ENCODE data around the gene SFXN4.
"Not testable (repeated sequence)": the region's sequence is repeated elsewhere in the genome, so short reads cannot be mapped to it uniquely, and the experiment has no call there.

SFXN4 gene

GRCh38 chr10:119107771-119108170 lies 57.7 kb downstream of the SFXN4 start:
- not testable (repeated sequence) for DNase-seq (ENCODE audit: low read depth, low spot score)

- DNase-seq (ENCODE audit: low read depth, low spot score), result not testable (repeated sequence)
These were observed 58.4 kb downstream of the SFXN4 start for GRCh38 chr10:119107106-119107505.

- not testable (repeated sequence) for DNase-seq (ENCODE audit: low read depth, low spot score)
These were observed 59.6 kb downstream of the SFXN4 start for GRCh38 chr10:119105899-119106298.

- no peak for DNase-seq (ENCODE audit: low read depth, low spot score)
These were observed 60.4 kb downstream of the SFXN4 start for GRCh38 chr10:119105155-119105554.

- DNase-seq (ENCODE audit: low read depth, low spot score), result no peak
These were observed 60.9 kb downstream of the SFXN4 start for GRCh38 chr10:119104654-119105015.

GRCh38 chr10:119103903-119104653 lies 61.4 kb downstream of the SFXN4 start, which contains the start of gene DENND10:
DENND10 (plus strand) TSS chr10:119104113; CDS start chr10:119104143, 30 bp downstream.
- DNase-seq (ENCODE audit: low read depth, low spot score), result no peak

GRCh38 chr10:119103241-119103902 lies 62.1 kb downstream of the SFXN4 start:
- no peak for DNase-seq (ENCODE audit: low read depth, low spot score)

GRCh38 chr10:119101366-119102098 lies 64.0 kb downstream of the SFXN4 start:
- DNase-seq (ENCODE audit: low read depth, low spot score), result no peak

GRCh38 chr10:119100434-119101238 lies 64.9 kb downstream of the SFXN4 start:
- no peak for DNase-seq (ENCODE audit: low read depth, low spot score)

- no peak for DNase-seq (ENCODE audit: low read depth, low spot score)
These were observed 66.9 kb downstream of the SFXN4 start for GRCh38 chr10:119098576-119098975.

- DNase-seq (ENCODE audit: low read depth, low spot score), result not testable (repeated sequence)
These were observed 68.7 kb downstream of the SFXN4 start for GRCh38 chr10:119096641-119097415.

GRCh38 chr10:119095640-119096039 lies 69.9 kb downstream of the SFXN4 start:
- no peak for DNase-seq (ENCODE audit: low read depth, low spot score)

GRCh38 chr10:119090968-119091367 lies 74.5 kb downstream of the SFXN4 start:
- no peak for DNase-seq (ENCODE audit: low read depth, low spot score)

Data from brain pericyte (primary cell).